HUDEP-2 (cell line): Measurements from ENCODE around the gene GJA9.

Source experiments
- DNase-seq, 76 experiments: peaks; one replicate each; lab custom pipeline; 2025; ENCODE audit not compliant: unreplicated experiment in 76 of 76; lab: John Stamatoyannopoulos, UW

GJA9 gene

GRCh38 chr1:38833146-38833545, 48.2 kb downstream of the GJA9 start:
- DNase-seq, result no peak

- no peak for DNase-seq
Measured at GRCh38 chr1:38832370-38832734, 49.0 kb downstream of the GJA9 start.

GRCh38 chr1:38831731-38832369, 49.5 kb downstream of the GJA9 start:
- peak in 17 of 76 experiments; percentile 7 to 73 (median 29) for DNase-seq

- DNase-seq, result no peak
Measured at GRCh38 chr1:38829368-38829767, 52.0 kb downstream of the GJA9 start.

- no peak for DNase-seq
Measured at GRCh38 chr1:38827318-38827717, 54.1 kb downstream of the GJA9 start.

- no peak for DNase-seq
Measured at GRCh38 chr1:38826886-38827285, 54.5 kb downstream of the GJA9 start.

GRCh38 chr1:38826262-38826661, 55.1 kb downstream of the GJA9 start:
- DNase-seq, result no peak
